Subcutaneous preadipocyte (primary cell): ENCODE results near the gene WDR45B. TPM values are rescaled to one million over a fixed set of nuclear protein-coding genes. Genes with fewer than 3 reads are reported as not detected.
A peak's percentile ranks its signal among the peaks of the same experiment; 100 is the strongest.

Experiments
- small RNA-seq: library from RNA; depleted of rRNA; stranded (forward); fragments of <200 nt; gene quantifications from one replicate; pipeline ENCODE3, GENCODE V24; 2012
- total RNA-seq: library from RNA; depleted of rRNA; stranded (reverse); fragments of >200 nt; gene quantifications from 2 replicates; pipeline ENCODE4 v1.2.3, GENCODE V29; 2012

The WDR45B gene
- total RNA-seq: 38.2 and 40.9 TPM in 2 replicates

DNA sequence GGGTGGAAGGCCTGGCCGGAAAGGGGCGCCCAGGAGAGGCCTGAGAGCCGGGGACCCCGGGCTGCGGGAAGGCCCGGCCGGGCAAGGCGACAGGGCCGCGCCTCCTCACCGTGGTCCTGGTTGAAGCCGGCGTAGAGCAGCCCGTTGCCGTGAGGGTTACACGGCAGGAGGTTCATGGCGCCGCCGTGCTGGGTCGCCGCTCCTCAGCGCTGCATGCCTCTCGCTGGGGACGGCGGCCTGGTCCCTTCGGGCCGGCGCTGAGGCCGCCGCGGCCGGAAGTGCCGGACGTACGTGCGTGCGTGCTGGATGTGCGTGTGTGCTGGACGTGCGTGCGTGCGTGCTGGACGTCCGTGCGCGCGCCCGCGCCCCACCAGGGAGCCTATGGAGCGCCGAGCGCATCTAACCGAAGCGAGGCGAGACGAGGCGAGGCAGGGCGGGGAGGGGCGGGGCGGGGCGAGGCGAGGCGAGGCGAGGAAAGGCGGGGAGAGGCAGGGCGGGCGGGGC, at the start of gene WDR45B:
TSS of gene WDR45B (minus strand) at position 280 of the 504 bp plus-strand sequence. CDS start at position 176, 104 bp downstream.

Small RNA genes lying within 50 kb of the gene (small RNA-seq; reads per million reads assigned to genes)
- 0.27 reads per million, percentile 5 among the genes with 10 or more reads in this experiment for gene MIR4525

Other genes with a start within 250 kb of the WDR45B start
- gene HEXD, start 230.1 kb downstream of the WDR45B start, total RNA-seq: 9.6 and 10.7 TPM in 2 replicates
- 19.7 and 25.7 TPM in 2 replicates for gene OGFOD3, start 229.9 kb downstream of the WDR45B start, total RNA-seq
- gene CYBC1, start 197.7 kb downstream of the WDR45B start, total RNA-seq: 57.3 and 58.3 TPM in 2 replicates
- 20.1 and 32.0 TPM in 2 replicates for gene NARF, start 189.7 kb downstream of the WDR45B start, total RNA-seq
- gene FOXK2, start 128.7 kb downstream of the WDR45B start, total RNA-seq: 43.0 and 55.3 TPM in 2 replicates
- gene RAB40B, start 50.3 kb upstream of the WDR45B start, total RNA-seq: 9.4 and 11.4 TPM in 2 replicates
- gene FN3KRP, start 68.3 kb upstream of the WDR45B start, total RNA-seq: 11.3 and 14.3 TPM in 2 replicates
- 1.8 and 2.2 TPM in 2 replicates for gene FN3K, start 87.2 kb upstream of the WDR45B start, total RNA-seq
- 46.9 and 47.0 TPM in 2 replicates for gene TBCD, start 103.6 kb upstream of the WDR45B start, total RNA-seq
- gene ZNF750, start 191.6 kb upstream of the WDR45B start, total RNA-seq: under 0.01 TPM in 1 of 2 replicates, not detected in the other